Activated T-helper 17 cell treated with anti-CD3 and anti-CD28 coated beads, Interleukin-2, amount 50 U/mL, for 72 hours (primary cell): Measurements from ENCODE around the gene LIN37. TPM values are rescaled to one million over a fixed set of nuclear protein-coding genes. Genes with fewer than 3 reads are reported as not detected.
"Not testable (repeated sequence)": the region's sequence is repeated elsewhere in the genome, so short reads cannot be mapped to it uniquely, and the experiment has no call there.

Experiments used
- ATAC-seq: fragments of 150-1000 bp; cut with Tn5 transposase; replicated peaks from 2 replicates; pipeline ENCODE4 v1.10.0; 2021; ENCODE audit warnings: mild to moderate bottlenecking, moderate library complexity
- H3K27ac Mint-ChIP-seq: one replicate; pipeline ENCODE4 v1.8.0; 2022; ENCODE audit warnings: mixed read lengths
- H3K27me3 Mint-ChIP-seq: one replicate; pipeline ENCODE4 v1.8.0; 2022; ENCODE audit warnings: mixed read lengths
- H3K36me3 Mint-ChIP-seq: one replicate; pipeline ENCODE4 v1.8.0; 2022; ENCODE audit warnings: low read depth, mild to moderate bottlenecking, mixed read lengths
- H3K4me1 Mint-ChIP-seq: one replicate; pipeline ENCODE4 v1.8.0; 2022; ENCODE audit warnings: mixed read lengths
- H3K4me3 Mint-ChIP-seq: one replicate; pipeline ENCODE4 v1.8.0; 2022; ENCODE audit warnings: mild to moderate bottlenecking, mixed read lengths
- H3K9me3 Mint-ChIP-seq: one replicate; pipeline ENCODE4 v1.8.0; 2022; ENCODE audit warnings: mixed read lengths
- total RNA-seq, 2 donors: library from RNA; stranded (reverse); gene quantifications; one replicate each; pipeline ENCODE4 v1.2.3, GENCODE V29; 2022

LIN37 gene
- total RNA-seq, 2 donors from 2014 or later: 11.0 to 20.1 TPM

- Mint-ChIP-seq H3K36me3 (peaks cover 32% of the 10 kb centered on the region), H3K4me3 (peak overlapping the region; percentile 86), H3K4me1 (peaks cover 14% of the 10 kb centered on the region), H3K27ac (peak overlapping the region; percentile 20), H3K9me3 (no peaks in the 10 kb centered on the region), H3K27me3 (no peaks in the 10 kb centered on the region)
- no peak for ATAC-seq
Measured at GRCh38 chr19:35759697-35760096, 11.3 kb downstream of the LIN37 start.

- Mint-ChIP-seq H3K36me3 (peaks cover 31% of the 10 kb centered on the region), H3K4me3 (no peak overlapping the region), H3K4me1 (peaks cover 9% of the 10 kb centered on the region), H3K27ac (no peak overlapping the region), H3K27me3 (no peaks in the 10 kb centered on the region), H3K9me3 (no peaks in the 10 kb centered on the region)
- ATAC-seq: no peak
Measured at GRCh38 chr19:35760711-35761349, 12.5 kb downstream of the LIN37 start.

- Mint-ChIP-seq H3K4me1 (peaks cover under 1% of the 10 kb centered on the region), H3K27me3 (no peaks in the 10 kb centered on the region), H3K36me3 (peaks cover 39% of the 10 kb centered on the region), H3K9me3 (no peaks in the 10 kb centered on the region), H3K4me3 (no peak overlapping the region), H3K27ac (no peak overlapping the region)
- ATAC-seq: no peak
Measured at GRCh38 chr19:35764432-35765315, 16.3 kb downstream of the LIN37 start.

- H3K4me3 Mint-ChIP-seq: no peak overlapping the region
- H3K27me3 Mint-ChIP-seq: no peaks in the 10 kb centered on the region
- no peaks in the 10 kb centered on the region for H3K4me1 Mint-ChIP-seq
- H3K27ac Mint-ChIP-seq: no peak overlapping the region
- peaks cover 39% of the 10 kb centered on the region for H3K36me3 Mint-ChIP-seq
- H3K9me3 Mint-ChIP-seq: no peaks in the 10 kb centered on the region
- no peak for ATAC-seq
Measured at GRCh38 chr19:35766571-35767104, 18.3 kb downstream of the LIN37 start.

GRCh38 chr19:35767288-35768081 lies 19.1 kb downstream of the LIN37 start:
- no peaks in the 10 kb centered on the region for H3K27me3 Mint-ChIP-seq
- no peaks in the 10 kb centered on the region for H3K9me3 Mint-ChIP-seq
- no peak for ATAC-seq
- H3K4me1 Mint-ChIP-seq: no peaks in the 10 kb centered on the region
- H3K36me3 Mint-ChIP-seq: peaks cover 31% of the 10 kb centered on the region
- H3K4me3 Mint-ChIP-seq: no peak overlapping the region
- no peak overlapping the region for H3K27ac Mint-ChIP-seq

- Mint-ChIP-seq H3K4me1 (no peaks in the 10 kb centered on the region), H3K27ac (no peak overlapping the region)
- no peak for ATAC-seq
Measured at GRCh38 chr19:35768082-35768421, 19.7 kb downstream of the LIN37 start.

GRCh38 chr19:35772362-35772761 lies 24.0 kb downstream of the LIN37 start:
- H3K9me3 Mint-ChIP-seq, ATAC-seq, H3K27ac Mint-ChIP-seq, H3K27me3 Mint-ChIP-seq, H3K4me1 Mint-ChIP-seq, H3K4me3 Mint-ChIP-seq: not testable (repeated sequence)
- H3K36me3 Mint-ChIP-seq: peaks cover 13% of the 10 kb centered on the region

More at GRCh38 chr19:35768082-35768421, 19.7 kb downstream of the LIN37 start:
- no peak overlapping the region for H3K4me3 Mint-ChIP-seq
- H3K9me3 Mint-ChIP-seq: no peaks in the 10 kb centered on the region
- H3K36me3 Mint-ChIP-seq: peaks cover 29% of the 10 kb centered on the region
- no peaks in the 10 kb centered on the region for H3K27me3 Mint-ChIP-seq

- ATAC-seq: no peak
- Mint-ChIP-seq H3K36me3 (peaks cover 11% of the 10 kb centered on the region), H3K4me1 (peaks cover 9% of the 10 kb centered on the region), H3K4me3 (no peak overlapping the region), H3K27me3 (no peaks in the 10 kb centered on the region), H3K27ac (no peak overlapping the region), H3K9me3 (no peaks in the 10 kb centered on the region)
Measured at GRCh38 chr19:35773020-35773806, 24.8 kb downstream of the LIN37 start.

- Mint-ChIP-seq H3K9me3 (no peaks in the 10 kb centered on the region), H3K4me3 (peak overlapping the region; percentile 81), H3K4me1 (peaks cover 9% of the 10 kb centered on the region), H3K27ac (no peak overlapping the region), H3K36me3 (no peaks in the 10 kb centered on the region), H3K27me3 (no peaks in the 10 kb centered on the region)
- ATAC-seq: no peak
Measured at GRCh38 chr19:35774274-35775045, 26.1 kb downstream of the LIN37 start.

- Mint-ChIP-seq H3K4me3 (peak overlapping the region; percentile 81), H3K27ac (no peak overlapping the region), H3K9me3 (no peaks in the 10 kb centered on the region), H3K36me3 (no peaks in the 10 kb centered on the region), H3K27me3 (no peaks in the 10 kb centered on the region), H3K4me1 (peaks cover 9% of the 10 kb centered on the region)
- no peak for ATAC-seq
Measured at GRCh38 chr19:35775046-35775297, 26.6 kb downstream of the LIN37 start.

GRCh38 chr19:35775298-35776101 lies 27.1 kb downstream of the LIN37 start, which contains the start of gene ARHGAP33:
TSS of gene ARHGAP33 (plus strand) at chr19:35775564. CDS start at chr19:35775659, 95 bp downstream.
- H3K4me1 Mint-ChIP-seq: peaks cover 9% of the 10 kb centered on the region
- no peaks in the 10 kb centered on the region for H3K9me3 Mint-ChIP-seq
- ATAC-seq: peak; percentile 97
- peak within 1 kb of the TSS; percentile 81 for H3K4me3 Mint-ChIP-seq
- no peaks in the 10 kb centered on the region for H3K36me3 Mint-ChIP-seq
- peak within 1 kb of the TSS; percentile 41 for H3K27ac Mint-ChIP-seq
- no peaks in the 10 kb centered on the region for H3K27me3 Mint-ChIP-seq

GRCh38 chr19:35776102-35776788 lies 27.9 kb downstream of the LIN37 start:
- H3K9me3 Mint-ChIP-seq: no peaks in the 10 kb centered on the region
- peaks cover 9% of the 10 kb centered on the region for H3K4me1 Mint-ChIP-seq
- no peaks in the 10 kb centered on the region for H3K27me3 Mint-ChIP-seq
- H3K27ac Mint-ChIP-seq: peak overlapping the region; percentile 41
- H3K4me3 Mint-ChIP-seq: peak overlapping the region; percentile 81
- ATAC-seq: no peak
- H3K36me3 Mint-ChIP-seq: no peaks in the 10 kb centered on the region
